B cell (primary cell): ENCODE results near the gene SLC25A34. TPM values are rescaled to one million over a fixed set of nuclear protein-coding genes. Genes with fewer than 3 reads are reported as not detected.

Source experiments
- ATAC-seq: fragments of 200-7000 bp; cut with Tn5 transposase; one replicate; pipeline ENCODE4 v1.10.0; 2021; ENCODE audit warnings: low read depth, mild to moderate bottlenecking, moderate number of reproducible peaks, moderate library complexity
- CTCF ChIA-PET: fragments of 350-600 bp; sonication (Branson Sonifier 250); formaldehyde crosslinking; loops from one replicate; lab custom pipeline; 2021; ENCODE audit warnings: antibody characterized with exemption, inconsistent platforms; lab: Charles Lee
- POLR2A ChIA-PET: fragments of 350-600 bp; sonication (Branson Sonifier 250); formaldehyde crosslinking; loops from one replicate; lab custom pipeline; 2021; ENCODE audit warnings: antibody characterized with exemption; lab: Charles Lee
- DNase-seq: peaks from one replicate; pipeline ENCODE4 v3.0.0; 2013
- H2AFZ ChIP-seq: 2 replicates; pipeline ENCODE4 v1.6.1; 2012; ENCODE audit warnings: mild to moderate bottlenecking, low read depth, low read length; ENCODE audit not compliant: insufficient read depth, poor library complexity, severe bottlenecking
- H3K27ac ChIP-seq, 2 donors: 1 replicate in 1 of 2; 2 replicates in 1 of 2; pipeline ENCODE4 v1.5.1; 2012 to 2013; ENCODE audit warnings: low read length in 2 of 2, mild to moderate bottlenecking in 2 of 2, moderate library complexity in 1 of 2
- H3K27me3 ChIP-seq, 4 experiments: fragments of 200-600 bp in 1 of 4; sonication (generic) in 1 of 4; replicated peaks in 1 of 4; 1 replicate in 2 of 4; 2 replicates in 2 of 4; pipeline versions ENCODE4 v1.6.1 to v1.7.0; 2013 to 2016; ENCODE audit warnings: low read length in 3 of 4, mild to moderate bottlenecking in 2 of 4, mixed read lengths in 1 of 4, moderate library complexity in 1 of 4; ENCODE audit not compliant: insufficient read depth in 4 of 4, control insufficient read depth in 3 of 4; ENCODE audit errors: control extremely low read depth in 1 of 4
- H3K36me3 ChIP-seq, 2 experiments: replicated peaks in 1 of 2; 1 replicate in 1 of 2; 2 replicates in 1 of 2; pipeline versions ENCODE4 v1.6.1 to v1.7.1; 2013; ENCODE audit warnings: low read length in 1 of 2; ENCODE audit not compliant: insufficient read depth in 2 of 2, control insufficient read depth in 1 of 2; ENCODE audit errors: control extremely low read depth in 1 of 2, extremely low read depth in 1 of 2
- H3K4me1 ChIP-seq, 2 donors: fragments of 200-600 bp in 1 of 2; sonication (generic) in 1 of 2; 1 replicate in 1 of 2; 2 replicates in 1 of 2; pipeline versions ENCODE4 v1.5.1 to v1.6.1; 2013 to 2017; ENCODE audit warnings: low read length in 2 of 2; ENCODE audit not compliant: control insufficient read depth in 2 of 2, insufficient read depth in 2 of 2
- H3K4me2 ChIP-seq: replicated peaks from 2 replicates; pipeline ENCODE3; 2012; ENCODE audit warnings: mild to moderate bottlenecking, low read depth, low read length; ENCODE audit not compliant: poor library complexity, severe bottlenecking
- H3K4me3 ChIP-seq, 5 experiments: fragments of 200-600 bp in 1 of 5; sonication (generic) in 1 of 5; 1 replicate in 3 of 5; 2 replicates in 2 of 5; pipeline versions ENCODE4 v1.5.1 to v1.7.0; 2011 to 2016; ENCODE audit warnings: low read length in 4 of 5, mild to moderate bottlenecking in 4 of 5, low read depth in 2 of 5, control low read depth in 1 of 5, moderate library complexity in 1 of 5; ENCODE audit not compliant: insufficient read depth in 1 of 5; ENCODE audit errors: control extremely low read depth in 1 of 5, extremely low read depth in 1 of 5
- H3K79me2 ChIP-seq: fragments of 200-600 bp; sonication (generic); one replicate; pipeline ENCODE4 v1.6.0; 2016; ENCODE audit warnings: low read length; ENCODE audit not compliant: control insufficient read depth, insufficient read depth
- H3K9ac ChIP-seq: fragments of 200-600 bp; sonication (generic); 2 replicates; pipeline ENCODE4 v1.6.1; 2017; ENCODE audit warnings: mild to moderate bottlenecking, low read length, moderate library complexity
- H3K9me3 ChIP-seq, 3 donors: one replicate each; pipeline versions ENCODE4 v1.6.1 to v1.7.1; 2013; ENCODE audit warnings: low read length in 2 of 3; ENCODE audit not compliant: control insufficient read depth in 2 of 3, insufficient read depth in 1 of 3; ENCODE audit errors: control extremely low read depth in 1 of 3
- H4K20me1 ChIP-seq: 2 replicates; pipeline ENCODE4 v1.6.0; 2012; ENCODE audit warnings: mild to moderate bottlenecking, low read length; ENCODE audit not compliant: insufficient read depth, control insufficient read depth, poor library complexity, severe bottlenecking
- H3K27ac Mint-ChIP-seq: one replicate; pipeline ENCODE4 v1.8.0; 2021; ENCODE audit warnings: mixed read lengths
- H3K27me3 Mint-ChIP-seq: one replicate; pipeline ENCODE4 v1.8.0; 2021; ENCODE audit warnings: mixed read lengths
- H3K4me1 Mint-ChIP-seq: one replicate; pipeline ENCODE4 v1.8.0; 2021; ENCODE audit warnings: mixed read lengths
- H3K4me3 Mint-ChIP-seq: one replicate; pipeline ENCODE4 v1.8.0; 2021; ENCODE audit warnings: mixed read lengths
- H3K9me3 Mint-ChIP-seq: one replicate; pipeline ENCODE4 v1.8.0; 2022; ENCODE audit warnings: mixed read lengths; ENCODE audit not compliant: insufficient read depth
- CTCF ChIP-seq: fragments of 200-600 bp; IDR thresholded peaks from one replicate; pipeline ENCODE4 v1.8.0; 2022; ENCODE audit warnings: antibody characterized with exemption, mild to moderate bottlenecking
- EZH2 ChIP-seq: IDR thresholded peaks from 2 replicates; pipeline ENCODE4 v1.6.1; 2012; ENCODE audit warnings: borderline replicate concordance, low read depth, mild to moderate bottlenecking, moderate library complexity, low read length; ENCODE audit not compliant: insufficient read depth, poor library complexity, severe bottlenecking
- WGBS: methylation state at CpG from one replicate; pipeline ENCODE4 v1.1.5; 2013; ENCODE audit warnings: missing lambda C conversion rate; ENCODE audit not compliant: insufficient coverage; 5-methylcytosine and 5-hydroxymethylcytosine counted together
- intact Hi-C: fragments of 100-400 bp; cut with micrococcal nuclease; formaldehyde crosslinking; loops from one replicate; pipeline ENCODE4 v1.10.0; 2022
- polyA plus RNA-seq: library from polyadenylated mRNA; depleted of rRNA; stranded (reverse); fragments of >200 nt; gene quantifications from 2 replicates; pipeline ENCODE4 v1.2.3, GENCODE V29; 2012
- total RNA-seq, 2 donors: library from RNA; stranded (reverse); fragments of 120-200 nt in 1 of 2; gene quantifications; 1 replicate in 1 of 2; 2 replicates in 1 of 2; pipeline versions ENCODE4 v1.2.3 to v1.2.4, GENCODE V29; 2013 to 2022

Gene SLC25A34
- total and polyA plus RNA-seq, 2 donors (not counting 1 experiment from before 2014, with no cell fraction given): 4.6 to 5.4 TPM

GRCh38 chr1:15762546-15762945 is 26.5 kb downstream of the SLC25A34 start:
- Histone ChIP-seq H3K27ac (no peak overlapping the region), H4K20me1 (no peaks in the 10 kb centered on the region), H2AFZ (no peak overlapping the region), H3K36me3 (no peaks in the 10 kb centered on the region), H3K79me2 (no peaks in the 10 kb centered on the region), H3K4me2 (no peak overlapping the region), H3K4me3 (no peak overlapping the region), H3K9ac (no peak overlapping the region), H3K27me3 (peaks cover 0 to 30% (median 16%) of the 10 kb centered on the region in 4 experiments), H3K4me1 (peaks cover 13 to 14% of the 10 kb centered on the region in 2 donors), H3K9me3 (peaks cover 0 to 4% (median 0%) of the 10 kb centered on the region in 3 donors)
- 73% methylated on average over 9 of the region's 10 CpGs for WGBS
- no peaks in the 10 kb centered on the region for H3K9me3 Mint-ChIP-seq
- no peak overlapping the region for H3K4me3 Mint-ChIP-seq
- H3K4me1 Mint-ChIP-seq: peaks cover 8% of the 10 kb centered on the region
- H3K27me3 Mint-ChIP-seq: peaks cover 36% of the 10 kb centered on the region
- intact Hi-C loops: no loop called here
- TF ChIP-seq EZH2: no peak
- TF ChIP-seq CTCF: no peak
- DNase-seq (no peak), ATAC-seq (no peak)
- H3K27ac Mint-ChIP-seq: no peak overlapping the region
- POLR2A ChIA-PET: interaction anchor here (0.6 kb wide), 1 partner anchor 207 kb away, joined by 3 read pairs; no protein-coding TSS in a partner anchor
- CTCF ChIA-PET: interaction anchor here (1.0 kb wide), 1 partner anchor 21 kb away, joined by 3 read pairs; no protein-coding TSS in a partner anchor

GRCh38 chr1:15764269-15764764 is 28.3 kb downstream of the SLC25A34 start:
- Mint-ChIP-seq H3K27me3 (peaks cover 35% of the 10 kb centered on the region), H3K4me3 (no peak overlapping the region), H3K9me3 (no peaks in the 10 kb centered on the region), H3K27ac (no peak overlapping the region), H3K4me1 (peaks cover 3% of the 10 kb centered on the region)
- Histone ChIP-seq H3K36me3 (no peaks in the 10 kb centered on the region), H3K4me1 (peaks cover 2% of the 10 kb centered on the region in 2 donors), H3K27me3 (peaks cover 0 to 18% (median 6%) of the 10 kb centered on the region in 4 experiments), H4K20me1 (no peaks in the 10 kb centered on the region), H3K4me2 (no peak overlapping the region), H3K27ac (no peak overlapping the region), H2AFZ (no peak overlapping the region), H3K4me3 (no peak overlapping the region), H3K79me2 (no peaks in the 10 kb centered on the region), H3K9me3 (peaks cover 0 to 1% (median 0%) of the 10 kb centered on the region in 3 donors), H3K9ac (no peak overlapping the region)
- POLR2A ChIA-PET: no interaction called here
- no peak for DNase-seq
- TF ChIP-seq EZH2 (no peak), CTCF (no peak)
- CTCF ChIA-PET: no interaction called here
- intact Hi-C loops: no loop called here
- WGBS: 84% methylated on average over 7 of the region's 10 CpGs
- no peak for ATAC-seq
